ENCODE measurements around the gene PTK7.
"Not testable (repeated sequence)": the region's sequence is repeated elsewhere in the genome, so short reads cannot be mapped to it uniquely, and the experiment has no call there.

Gene PTK7

DNA sequence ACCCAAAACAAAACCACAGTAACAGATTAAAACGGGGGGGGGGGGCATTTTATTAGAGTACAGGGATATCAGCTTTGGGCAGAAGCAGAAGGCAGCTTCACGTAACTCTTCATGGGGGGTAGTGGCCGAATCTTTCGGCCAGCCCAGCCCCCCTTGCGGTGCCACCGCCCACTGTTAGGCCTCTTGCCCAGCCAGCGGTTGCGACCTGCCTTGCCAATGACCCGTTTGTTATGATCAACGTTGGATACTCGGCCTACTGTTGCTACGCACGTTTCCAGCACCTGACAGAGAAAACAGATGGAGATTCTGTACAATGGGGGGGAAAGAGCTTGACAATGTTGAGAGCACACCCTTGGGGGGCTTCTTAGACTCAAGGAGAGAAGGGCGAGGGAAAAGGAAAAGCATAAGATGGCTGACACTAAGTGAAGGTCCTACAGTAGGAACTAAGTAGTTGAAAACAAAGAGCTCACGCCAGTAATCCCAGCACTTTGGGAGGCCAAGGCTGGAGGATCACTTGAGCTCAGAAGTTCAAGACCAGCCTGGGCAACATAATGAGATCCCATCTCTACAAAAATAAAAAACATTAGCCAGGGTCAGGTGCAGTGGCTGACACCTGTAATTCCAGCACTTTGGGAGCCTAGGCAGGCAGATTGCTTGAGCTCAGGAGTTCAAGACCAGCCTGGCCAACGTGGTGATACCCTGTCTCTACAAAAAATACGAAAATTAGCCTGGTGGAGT, 21.7 kb upstream of the PTK7 start:
- no peak for DNase-seq (ENCODE audit: low read depth, low spot score)

GRCh38 chr6:43055966-43056365, 20.1 kb upstream of the PTK7 start:
- DNase-seq (ENCODE audit: low read depth, low spot score), result no peak

- no peak for DNase-seq (ENCODE audit: low read depth, low spot score)
These were observed 17.6 kb upstream of the PTK7 start for GRCh38 chr6:43058531-43058930.

GRCh38 chr6:43059168-43060033, 16.7 kb upstream of the PTK7 start, which contains the start of the genes KLC4 and MRPL2:
KLC4 (plus strand) TSS chr6:43059631; CDS start chr6:43061336, 1,705 bp downstream.
MRPL2 (minus strand) TSS chr6:43059434; CDS start chr6:43059381, 53 bp downstream.
- DNase-seq (ENCODE audit: low read depth, low spot score), result peak; percentile 94

DNA sequence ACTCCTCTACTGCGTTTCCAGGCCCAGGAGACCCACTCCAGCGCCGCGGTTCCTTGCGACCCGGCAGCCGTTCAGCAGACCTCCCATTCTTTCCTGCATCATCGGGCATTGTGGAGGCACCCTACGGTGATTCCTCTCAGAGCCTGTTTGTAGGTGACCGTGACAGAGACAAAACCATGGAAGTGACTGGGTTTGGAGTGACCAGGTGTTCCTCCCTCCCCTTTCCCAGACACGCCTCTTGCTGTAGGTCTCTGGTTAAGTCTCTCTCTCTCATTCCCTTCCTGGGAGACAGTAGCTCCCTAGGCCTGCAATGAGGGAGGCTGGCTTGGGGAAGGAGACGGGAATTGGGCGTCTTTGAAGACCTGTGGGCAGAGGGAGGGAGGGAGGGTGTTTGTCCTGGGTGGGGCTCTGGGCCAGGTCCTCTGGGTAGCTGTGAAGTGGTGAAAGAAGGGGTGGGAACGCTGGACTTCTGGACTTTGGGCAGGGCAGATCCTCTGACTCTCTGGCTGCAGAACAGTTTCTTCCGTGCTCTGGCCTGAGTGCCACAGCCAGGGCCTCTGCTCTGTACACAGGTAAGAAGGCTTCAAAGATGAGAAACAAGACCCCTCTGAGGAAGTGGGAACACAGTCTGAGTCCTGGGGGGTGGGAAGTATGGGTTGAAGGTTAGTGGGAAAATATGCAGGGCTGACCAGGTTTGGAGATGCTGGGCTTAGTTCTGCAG, 15.9 kb upstream of the PTK7 start:
- DNase-seq (ENCODE audit: low read depth, low spot score), result no peak

DNA sequence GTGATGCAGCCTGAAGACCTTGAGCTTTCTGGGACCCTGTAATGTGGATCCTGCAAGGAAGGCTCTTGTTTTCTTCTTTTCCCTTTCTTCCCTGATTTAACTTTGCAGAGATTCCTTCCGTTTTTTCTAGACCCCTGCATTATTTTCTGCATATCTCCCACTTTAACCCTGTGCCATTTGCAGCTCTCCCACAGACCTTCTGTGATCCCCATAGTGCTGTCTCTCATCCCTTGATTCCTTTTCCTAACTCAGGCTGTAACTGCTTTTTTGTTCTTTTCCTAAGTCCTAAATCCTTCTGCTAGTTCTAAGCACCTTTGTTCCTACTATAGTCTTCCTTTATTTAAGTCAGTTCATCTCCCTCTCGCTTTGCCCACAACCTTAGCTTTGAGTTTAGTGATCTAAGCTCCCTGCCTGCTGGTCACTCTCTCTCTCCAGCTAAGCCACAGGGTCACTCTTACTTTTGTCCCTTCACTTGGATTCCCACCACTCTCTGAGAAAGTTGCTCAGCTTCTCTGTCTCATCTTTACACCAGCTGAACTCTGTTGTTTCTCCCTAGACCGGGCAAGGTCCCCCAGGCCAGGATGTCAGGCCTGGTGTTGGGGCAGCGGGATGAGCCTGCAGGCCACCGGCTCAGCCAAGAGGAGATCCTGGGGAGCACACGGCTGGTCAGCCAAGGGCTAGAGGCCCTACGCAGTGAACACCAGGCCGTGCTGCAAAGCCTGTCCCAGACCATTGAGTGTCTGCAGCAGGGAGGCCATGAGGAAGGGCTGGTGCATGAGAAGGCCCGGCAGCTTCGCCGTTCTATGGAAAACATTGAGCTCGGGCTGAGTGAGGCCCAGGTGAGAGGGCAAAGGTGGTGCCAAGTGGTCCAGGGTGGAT, 15.1 kb upstream of the PTK7 start:
- no peak for DNase-seq (ENCODE audit: low read depth, low spot score)

GRCh38 chr6:43061861-43062260, 14.3 kb upstream of the PTK7 start:
- no peak for DNase-seq (ENCODE audit: low read depth, low spot score)

DNA sequence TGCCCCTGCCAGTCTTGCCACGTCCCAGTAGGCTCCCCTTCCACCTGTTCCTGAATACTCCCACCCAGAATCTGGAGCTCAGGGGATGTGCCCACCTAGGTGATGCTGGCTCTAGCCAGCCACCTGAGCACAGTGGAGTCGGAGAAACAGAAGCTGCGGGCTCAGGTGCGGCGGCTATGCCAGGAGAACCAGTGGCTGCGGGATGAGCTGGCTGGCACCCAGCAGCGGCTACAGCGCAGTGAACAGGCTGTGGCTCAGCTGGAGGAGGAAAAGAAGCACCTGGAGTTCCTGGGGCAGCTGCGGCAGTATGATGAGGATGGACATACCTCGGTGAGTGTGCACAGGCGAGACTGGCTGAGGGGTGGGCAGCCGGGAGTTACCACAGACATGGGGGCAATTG, 13.3 kb upstream of the PTK7 start:
- no peak for DNase-seq (ENCODE audit: low read depth, low spot score)

DNA sequence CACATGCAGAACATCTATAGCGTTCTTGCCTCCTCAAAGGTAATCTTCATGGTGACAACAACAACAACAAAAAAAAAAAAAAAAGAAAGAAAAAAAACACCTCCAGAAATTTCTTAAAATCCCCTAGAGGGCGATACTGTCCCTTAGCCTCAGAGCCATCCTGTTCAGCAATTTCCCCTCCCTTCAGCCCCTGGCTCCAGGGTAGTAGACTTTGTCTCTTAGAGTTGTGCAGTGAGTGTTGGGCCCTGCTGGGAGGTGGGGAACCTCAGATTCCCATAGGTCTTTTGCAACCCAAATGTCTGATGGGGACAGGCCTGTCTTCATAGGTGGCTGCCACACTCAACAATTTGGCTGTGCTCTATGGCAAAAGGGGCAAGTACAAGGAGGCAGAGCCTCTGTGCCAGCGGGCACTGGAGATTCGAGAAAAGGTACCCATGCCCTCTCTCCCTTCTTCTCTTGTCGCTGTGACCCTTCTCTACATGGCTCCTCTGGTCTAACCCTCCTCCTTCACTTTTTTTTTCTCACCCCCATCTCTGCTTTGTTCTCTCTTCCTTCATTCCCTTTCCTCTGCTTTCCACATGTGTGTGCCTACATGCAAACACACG, 6.0 kb upstream of the PTK7 start:
- DNase-seq (ENCODE audit: low read depth, low spot score), result no peak

- DNase-seq (ENCODE audit: low read depth, low spot score), result no peak
These were observed 1.1 kb upstream of the PTK7 start for GRCh38 chr6:43074847-43075669.

DNA sequence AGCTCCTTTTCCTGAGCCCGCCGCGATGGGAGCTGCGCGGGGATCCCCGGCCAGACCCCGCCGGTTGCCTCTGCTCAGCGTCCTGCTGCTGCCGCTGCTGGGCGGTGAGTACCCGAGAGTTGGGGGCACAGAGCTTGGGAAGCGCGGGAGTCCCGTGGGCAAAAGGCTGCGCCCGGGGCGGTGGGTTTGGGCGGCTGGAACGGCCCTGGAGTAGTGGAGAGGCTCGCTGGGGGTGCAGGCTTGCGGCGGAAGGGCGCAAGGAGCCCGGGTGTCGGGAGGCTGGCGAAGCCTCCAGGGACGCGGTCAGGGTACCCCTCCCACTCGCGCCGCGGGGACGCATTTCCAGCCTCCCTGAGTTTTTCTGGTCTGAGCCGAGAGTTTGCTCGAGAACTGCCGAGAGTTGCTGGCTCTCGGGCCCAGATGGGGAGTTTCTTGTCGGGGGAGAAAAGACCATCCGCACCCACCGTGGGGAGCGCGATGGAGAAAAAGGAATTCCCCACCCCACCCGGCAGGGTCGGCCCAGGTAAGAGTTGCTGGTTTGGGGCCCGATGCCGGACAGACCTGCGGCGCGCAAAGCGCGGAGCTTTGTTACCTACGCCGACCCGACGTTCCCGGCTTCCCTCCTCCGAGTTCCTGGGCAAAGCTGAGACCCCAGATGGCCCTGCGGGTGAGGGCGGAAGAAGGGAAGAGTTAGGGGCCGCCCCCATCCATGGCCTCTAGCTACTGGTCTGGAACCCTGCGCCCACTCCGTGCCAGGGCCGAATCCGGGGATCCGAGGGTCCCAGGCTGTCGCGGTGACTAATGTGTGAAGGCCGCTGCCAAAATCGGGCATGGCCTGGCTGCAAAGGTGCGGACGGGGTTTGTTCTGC, 584 bp downstream of the PTK7 start:
- no peak for DNase-seq (ENCODE audit: low read depth, low spot score)

DNA sequence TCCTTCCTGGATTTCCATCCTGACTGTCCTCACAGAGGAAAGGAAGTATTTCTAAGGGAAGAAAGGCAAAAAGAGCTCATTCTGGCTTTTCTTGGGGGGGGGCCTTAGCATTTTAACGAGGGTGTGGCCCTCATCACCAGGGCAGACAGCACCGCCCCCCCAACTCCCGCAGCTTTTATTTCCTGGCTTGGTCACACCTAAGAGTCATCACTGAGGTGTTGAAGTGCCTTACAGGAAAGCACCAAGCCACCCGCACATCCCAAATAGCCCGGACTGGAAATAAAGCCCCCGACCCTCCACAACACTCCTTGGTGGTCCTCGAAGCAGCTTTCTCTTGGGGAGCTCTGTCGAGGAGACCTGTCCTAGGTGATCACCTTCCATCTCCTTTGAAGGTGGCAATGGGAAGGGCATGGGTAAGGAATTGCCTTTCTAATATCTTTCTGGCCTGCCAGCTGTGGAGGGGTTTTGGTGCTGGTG, 1.3 kb downstream of the PTK7 start:
- no peak for DNase-seq (ENCODE audit: low read depth, low spot score)

- no peak for DNase-seq (ENCODE audit: low read depth, low spot score)
These were observed 1.9 kb downstream of the PTK7 start for GRCh38 chr6:43077981-43078511.

GRCh38 chr6:43078691-43079090, 2.6 kb downstream of the PTK7 start:
- no peak for DNase-seq (ENCODE audit: low read depth, low spot score)

GRCh38 chr6:43081043-43081442, 4.9 kb downstream of the PTK7 start:
- DNase-seq (ENCODE audit: low read depth, low spot score), result no peak

DNA sequence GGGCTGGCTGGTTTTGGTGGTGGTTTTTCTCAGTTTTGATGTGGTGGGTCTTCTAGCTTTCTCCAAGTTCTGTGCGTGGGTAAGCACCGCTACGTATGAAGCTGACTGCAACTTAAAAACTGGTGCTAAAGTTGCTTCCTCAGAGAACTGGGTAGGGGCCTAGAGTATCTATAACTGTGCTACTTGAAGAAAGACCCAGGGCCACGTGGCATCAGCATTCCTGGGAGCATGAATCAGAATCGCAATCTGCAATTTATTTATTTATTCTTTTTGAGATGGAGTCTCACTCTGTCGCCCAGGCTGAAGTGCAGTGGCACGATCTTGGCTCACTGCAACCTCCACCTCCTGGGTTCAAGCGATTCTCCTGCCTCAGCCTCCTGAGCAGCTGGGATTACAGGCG, 5.8 kb downstream of the PTK7 start:
- not testable (repeated sequence) for DNase-seq (ENCODE audit: low read depth, low spot score)

DNA sequence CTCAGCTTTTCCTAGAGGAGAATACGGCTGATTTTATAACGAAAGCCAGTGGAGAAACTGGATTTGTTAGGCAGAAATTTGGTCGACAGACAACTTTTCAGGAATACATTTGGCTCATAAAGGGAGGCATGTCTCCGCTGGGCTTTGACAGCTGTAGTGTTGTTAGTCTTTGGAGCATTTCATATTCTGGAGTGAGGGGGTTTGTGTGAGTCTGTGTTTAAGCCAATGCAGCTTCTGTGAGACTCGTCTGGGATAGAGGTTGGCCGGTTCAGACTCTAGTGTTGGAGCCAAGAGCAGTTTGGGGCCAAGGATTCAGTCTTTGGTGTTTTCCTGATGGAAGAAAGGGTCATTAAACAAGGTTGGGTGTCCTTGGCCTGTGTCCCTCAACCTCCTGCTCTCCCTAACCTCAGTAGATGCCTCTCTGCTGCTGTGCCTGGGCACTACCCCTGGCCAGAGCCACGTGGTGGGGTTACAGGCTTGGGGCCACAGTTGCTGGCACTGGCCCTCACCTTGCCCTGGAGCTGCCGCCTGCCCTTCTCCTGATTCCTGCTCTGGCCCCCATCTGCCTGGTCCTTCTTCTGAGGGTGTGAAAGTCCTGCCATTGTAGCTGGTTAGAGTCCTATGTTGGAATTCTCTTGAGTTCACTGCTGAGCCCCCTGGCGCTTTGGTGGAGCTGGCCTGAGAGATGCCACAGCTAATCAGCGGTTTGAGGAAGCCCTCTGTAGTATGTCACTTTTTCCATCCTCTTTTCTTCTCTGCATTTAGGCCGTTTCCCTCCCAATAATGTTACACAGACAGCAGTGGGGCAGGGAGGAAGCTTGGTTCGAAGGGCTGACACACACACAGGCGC, 6.9 kb downstream of the PTK7 start:
- no peak for DNase-seq (ENCODE audit: low read depth, low spot score)

All from iPS DF 19.7 (cell line).